Right lobe of liver (tissue), 4 donors: Measurements from ENCODE around the gene TYW1B.
"Not testable (repeated sequence)": the region's sequence is repeated elsewhere in the genome, so short reads cannot be mapped to it uniquely, and the experiment has no call there.

Experiments used
- CTCF ChIP-seq, 4 donors: fragments of 200-600 bp in 3 of 4; fragments of 450-650 bp in 1 of 4; IDR thresholded peaks; one replicate each; pipeline versions ENCODE4 v1.5.1 to v1.8.0; 2016 to 2022; ENCODE audit warnings: antibody characterized with exemption in 4 of 4, mild to moderate bottlenecking in 2 of 4
- POLR2A ChIP-seq: fragments of 450-650 bp; IDR thresholded peaks from one replicate; pipeline ENCODE4 v1.6.1; 2017; ENCODE audit warnings: antibody characterized with exemption, mild to moderate bottlenecking
- donor health status: DM: no; HTN: no; CAD: no.
- donor health status: DM: no; HTN: no; CAD: no.
- donor health status: DM: no; HTN: yes; CAD: no.

- not testable (repeated sequence) for TF ChIP-seq CTCF (IDR thresholded peaks at IDR 0.05); POLR2A
These were observed 29.9 kb upstream of the TYW1B start for GRCh38 chr7:72857925-72858324.
